ENCODE measurements around the gene KAZN.

KAZN gene

DNA sequence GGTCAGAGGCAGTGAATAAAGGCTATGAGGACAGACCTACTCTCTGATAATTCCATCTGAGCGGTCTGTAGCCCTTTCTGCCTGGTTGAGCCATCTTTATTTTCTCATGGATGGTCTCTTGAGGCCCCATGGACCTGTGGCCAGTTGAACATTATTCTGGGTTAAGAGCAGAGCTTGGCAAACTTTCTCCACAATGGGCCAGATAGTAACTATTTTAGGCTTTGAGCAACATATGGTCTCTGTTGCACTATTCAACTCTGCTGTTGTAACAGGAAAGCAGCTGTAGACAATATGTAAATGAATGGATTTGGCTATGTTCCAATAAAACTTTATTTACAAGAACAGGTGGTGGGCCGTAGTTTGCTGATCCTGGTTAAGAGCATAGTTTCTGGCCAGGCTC, 62.7 kb downstream of the KAZN start (continued):
- TF ChIP-seq ELK4 (IDR thresholded peaks at IDR 0.05; ENCODE audit: borderline replicate concordance, low read depth, low read length) (no peak), ZNF221 (tag by site-specific recombination; IDR thresholded peaks at IDR 0.05; ENCODE audit: borderline replicate concordance) (no peak), ZNF626 (tag by site-specific recombination; IDR thresholded peaks at IDR 0.05) (no peak), TSHZ1 (tag by site-specific recombination; IDR thresholded peaks at IDR 0.05; ENCODE audit: borderline replicate concordance) (no peak), ZNF843 (tag by site-specific recombination; IDR thresholded peaks at IDR 0.05) (no peak)

- Histone ChIP-seq H3K4me1 (ENCODE audit: control insufficient read depth, insufficient read depth, low read length) (no peaks in the 10 kb centered on the region), H3K4me3 (ENCODE audit: low read depth, low read length) (no peak overlapping the region), H3K36me3 (ENCODE audit: control insufficient read depth in 2 of 2, insufficient read depth in 1 of 2, low read length in 2 of 2) (no peaks in the 10 kb centered on the region), H3K9me3 (ENCODE audit: control insufficient read depth, insufficient read depth, low read depth, low read length) (no peaks in the 10 kb centered on the region), H3K27ac (ENCODE audit: extremely low read depth, low read depth, low read length) (no peak overlapping the region)
- ChIA-PET CTCF (no interaction called here), POLR2A (no interaction called here)
- TF ChIP-seq ZNF157 (tag by site-specific recombination; IDR thresholded peaks at IDR 0.05): no peak
- no peak for TF ChIP-seq ZBTB48 (tag by site-specific recombination; IDR thresholded peaks at IDR 0.05)
Measured at GRCh38 chr1:14662116-14662515, 63.6 kb downstream of the KAZN start.

GRCh38 chr1:14663773-14664172, 65.3 kb downstream of the KAZN start:
- no peak overlapping the region for H3K4me3 ChIP-seq (ENCODE audit: low read depth, low read length)
- H3K9me3 ChIP-seq (ENCODE audit: control insufficient read depth, insufficient read depth, low read depth, low read length): no peaks in the 10 kb centered on the region
- POLR2A ChIA-PET: no interaction called here
- CTCF ChIA-PET: no interaction called here
- no peaks in the 10 kb centered on the region for H3K4me1 ChIP-seq (ENCODE audit: control insufficient read depth, insufficient read depth, low read length)
- no peak overlapping the region for H3K27ac ChIP-seq (ENCODE audit: extremely low read depth, low read depth, low read length)
- H3K36me3 ChIP-seq (ENCODE audit: control insufficient read depth in 2 of 2, insufficient read depth in 1 of 2, low read length in 2 of 2): no peaks in the 10 kb centered on the region
- TF ChIP-seq ZNF280D (tag by site-specific recombination; IDR thresholded peaks at IDR 0.05) (no peak), ZNF146 (tag by site-specific recombination; IDR thresholded peaks at IDR 0.05) (peak; percentile 67)

- no peak overlapping the region for H3K27ac ChIP-seq (ENCODE audit: extremely low read depth, low read depth, low read length)
- H3K4me1 ChIP-seq (ENCODE audit: control insufficient read depth, insufficient read depth, low read length): no peaks in the 10 kb centered on the region
- H3K9me3 ChIP-seq (ENCODE audit: control insufficient read depth, insufficient read depth, low read depth, low read length): no peaks in the 10 kb centered on the region
- H3K36me3 ChIP-seq (ENCODE audit: control insufficient read depth in 2 of 2, insufficient read depth in 1 of 2, low read length in 2 of 2): no peaks in the 10 kb centered on the region
- H3K4me3 ChIP-seq (ENCODE audit: low read depth, low read length): no peak overlapping the region
- ChIA-PET POLR2A (no interaction called here), CTCF (interaction anchor here (0.7 kb wide), 1 partner anchor 490 kb away, joined by 3 read pairs; no protein-coding TSS in a partner anchor)
- no peak for TF ChIP-seq GLI4 (tag by site-specific recombination; IDR thresholded peaks at IDR 0.05)
- TF ChIP-seq ZNF623 (tag by site-specific recombination; IDR thresholded peaks at IDR 0.05): no peak
- TF ChIP-seq KLF16 (tag by site-specific recombination; IDR thresholded peaks at IDR 0.05): no peak
- TF ChIP-seq HOXD13 (CRISPR knock-in tag; IDR thresholded peaks at IDR 0.05; ENCODE audit: borderline replicate concordance): no peak
- TF ChIP-seq ZNF555 (tag by site-specific recombination; conservative IDR thresholded peaks at IDR 0.05): no peak
- TF ChIP-seq ZNF362 (tag by site-specific recombination; IDR thresholded peaks at IDR 0.05): no peak
Measured at GRCh38 chr1:14666373-14666772, 67.9 kb downstream of the KAZN start.

All from HEK293 (cell line).